ENCODE data around the gene LYZL1.

LYZL1 gene

GRCh38 chr10:29245476-29245875, 43.4 kb upstream of the LYZL1 start:
- no peak for TF ChIP-seq CTCF (IDR thresholded peaks at IDR 0.05)
- no peak for TF ChIP-seq ZFX (IDR thresholded peaks at IDR 0.05; ENCODE audit: borderline replicate concordance)

DNA sequence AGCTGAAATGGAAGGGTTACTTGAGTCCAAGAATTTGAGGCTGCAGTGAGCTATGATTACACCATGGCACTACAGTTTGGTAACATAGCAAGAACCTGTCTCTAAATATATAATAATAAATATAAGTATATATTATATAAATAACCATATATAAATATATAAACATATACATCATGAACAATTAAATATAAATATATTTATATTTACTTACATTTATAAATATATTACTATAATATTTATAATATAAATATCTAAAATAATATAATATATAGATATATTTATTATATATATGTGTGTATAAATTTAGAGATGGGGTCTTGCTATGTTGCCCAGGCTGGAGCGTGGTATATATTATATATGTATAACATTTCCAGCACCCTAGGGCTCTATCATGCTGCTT, 42.4 kb upstream of the LYZL1 start:
- TF ChIP-seq ZFX (IDR thresholded peaks at IDR 0.05; ENCODE audit: borderline replicate concordance) (no peak), CTCF (IDR thresholded peaks at IDR 0.05) (no peak)
- no peak overlapping the region for H3K27ac ChIP-seq

More at GRCh38 chr10:29245476-29245875, 43.4 kb upstream of the LYZL1 start:
- no peak overlapping the region for H3K27ac ChIP-seq

GRCh38 chr10:29248158-29248557, 40.7 kb upstream of the LYZL1 start:
- TF ChIP-seq ZFX (IDR thresholded peaks at IDR 0.05; ENCODE audit: borderline replicate concordance), result no peak
- no peak for TF ChIP-seq CTCF (IDR thresholded peaks at IDR 0.05)
- no peak overlapping the region for H3K27ac ChIP-seq

DNA sequence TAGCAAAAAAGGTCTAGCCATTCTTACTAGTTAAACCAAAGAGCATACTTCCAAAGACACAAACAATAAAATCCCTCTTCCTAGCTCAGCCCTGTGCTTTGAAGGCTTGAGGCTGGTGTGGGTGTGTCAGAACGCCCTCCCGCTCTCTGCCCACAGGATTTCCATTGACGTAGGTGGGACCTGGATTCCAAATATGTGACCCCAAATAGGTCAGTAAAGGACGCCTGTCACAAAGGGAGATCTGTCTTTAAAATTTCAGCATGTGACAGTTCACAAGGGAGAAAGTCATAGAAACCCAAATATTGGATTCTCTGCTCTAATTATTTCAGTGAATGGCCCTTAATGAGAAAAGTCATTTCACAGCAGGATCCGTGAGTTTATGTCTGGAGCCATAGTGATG, 39.9 kb upstream of the LYZL1 start:
- TF ChIP-seq CTCF (IDR thresholded peaks at IDR 0.05) (no peak), ZFX (IDR thresholded peaks at IDR 0.05; ENCODE audit: borderline replicate concordance) (no peak)
- no peak overlapping the region for H3K27ac ChIP-seq

DNA sequence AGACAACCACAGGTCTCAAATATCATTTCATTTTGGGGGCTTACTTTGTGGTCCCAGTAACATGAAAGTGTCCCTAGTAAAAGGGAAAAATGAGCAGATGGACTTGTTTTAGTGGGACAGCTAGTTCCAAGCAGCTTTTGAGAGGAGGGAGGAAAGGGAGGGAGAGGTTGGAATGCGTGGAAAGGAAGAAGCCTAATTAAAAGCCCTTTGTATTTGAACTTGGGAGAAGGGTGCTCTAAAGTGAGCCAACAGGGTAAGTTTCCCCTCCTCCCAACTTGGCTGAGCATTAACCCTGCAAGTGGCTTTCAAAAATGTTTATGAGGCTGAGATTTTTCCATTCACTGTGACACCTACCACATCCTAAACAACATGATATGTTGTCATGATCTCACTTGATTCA, 38.8 kb upstream of the LYZL1 start:
- no peak overlapping the region for H3K27ac ChIP-seq
- TF ChIP-seq CTCF (IDR thresholded peaks at IDR 0.05), result no peak
- TF ChIP-seq ZFX (IDR thresholded peaks at IDR 0.05; ENCODE audit: borderline replicate concordance), result no peak

DNA sequence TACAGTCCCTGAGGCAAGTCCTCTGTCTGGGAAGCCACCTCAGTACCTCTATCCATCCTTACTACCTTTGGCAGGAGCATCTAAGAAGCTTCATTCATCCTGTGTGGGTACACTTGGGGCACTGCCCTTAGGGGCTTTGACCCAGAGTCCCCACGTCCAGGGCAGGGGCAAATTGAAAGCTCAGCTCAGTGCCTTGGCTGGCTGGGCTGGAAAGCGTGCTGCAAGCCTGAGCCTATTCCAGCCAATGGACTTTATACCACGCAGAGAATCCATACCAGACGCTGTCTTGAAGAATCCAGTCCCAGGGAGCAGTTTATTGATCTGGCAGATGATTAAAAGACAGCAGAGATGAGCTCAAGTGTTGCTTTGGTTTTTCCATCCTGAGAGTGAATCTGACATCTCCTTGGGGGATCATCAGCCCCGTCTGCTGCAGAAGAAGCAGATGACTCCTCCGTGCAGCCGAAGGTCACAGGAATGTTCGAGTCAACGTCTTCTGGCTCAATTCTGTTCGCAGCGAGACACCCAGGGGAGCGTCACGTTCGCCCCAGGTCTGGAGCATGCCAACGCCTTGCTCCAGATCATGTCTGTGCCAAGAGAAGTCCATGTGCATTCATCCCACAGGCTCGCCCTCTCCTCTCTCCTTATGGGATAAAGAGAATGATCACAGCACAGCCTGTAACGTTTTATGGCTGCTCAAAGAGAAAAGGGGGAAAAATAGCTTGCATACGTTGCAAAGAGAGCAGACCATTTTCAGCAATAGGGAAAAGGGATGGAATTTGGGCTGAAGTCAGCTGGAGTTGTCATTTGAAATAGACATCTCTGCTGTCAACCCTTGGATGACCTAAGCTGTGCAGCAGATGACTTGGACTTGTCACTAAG, 35.8 kb upstream of the LYZL1 start:
- no peak overlapping the region for H3K27ac ChIP-seq
- no peak for TF ChIP-seq ZFX (IDR thresholded peaks at IDR 0.05; ENCODE audit: borderline replicate concordance)
- TF ChIP-seq CTCF (IDR thresholded peaks at IDR 0.05), result no peak

- H3K27ac ChIP-seq, result no peak overlapping the region
- TF ChIP-seq ZFX (IDR thresholded peaks at IDR 0.05; ENCODE audit: borderline replicate concordance) (no peak), CTCF (IDR thresholded peaks at IDR 0.05) (no peak)
Measured at GRCh38 chr10:29253690-29254029, 35.2 kb upstream of the LYZL1 start.

Data from 22Rv1 (cell line).